ENCODE data around the gene NDUFB6.
"Not testable (repeated sequence)": the region's sequence is repeated elsewhere in the genome, so short reads cannot be mapped to it uniquely, and the experiment has no call there.

NDUFB6 gene

GRCh38 chr9:32571969-32572899 lies 725 bp downstream of the NDUFB6 start:
- peak; percentile 44 for DNase-seq (ENCODE audit: low read depth)

- no peak for DNase-seq (ENCODE audit: low read depth)
Measured at GRCh38 chr9:32570262-32570661, 2.7 kb downstream of the NDUFB6 start.

- no peak for DNase-seq (ENCODE audit: low read depth)
Measured at GRCh38 chr9:32566770-32567169, 6.2 kb downstream of the NDUFB6 start.

GRCh38 chr9:32565967-32566366 lies 7.0 kb downstream of the NDUFB6 start:
- no peak for DNase-seq (ENCODE audit: low read depth)

GRCh38 chr9:32558408-32558934 lies 14.5 kb downstream of the NDUFB6 start:
- no peak for DNase-seq (ENCODE audit: low read depth)

GRCh38 chr9:32554591-32554990 lies 18.4 kb downstream of the NDUFB6 start:
- no peak for DNase-seq (ENCODE audit: low read depth)

- DNase-seq (ENCODE audit: low read depth) = no peak
Measured at GRCh38 chr9:32554107-32554506, 18.9 kb downstream of the NDUFB6 start.

- peak; percentile 89 for DNase-seq (ENCODE audit: low read depth)
Measured at GRCh38 chr9:32552172-32552872, 20.6 kb downstream of the NDUFB6 start, which contains the start of the genes SMIM27 and TOPORS. Gene SMIM27, plus strand, starts transcription at chr9:32552327. Its CDS starts 108 bp downstream, at chr9:32552435. Gene TOPORS, minus strand, starts transcription at chr9:32552586. Its CDS starts 150 bp downstream, at chr9:32552436.

GRCh38 chr9:32551276-32552051 lies 21.5 kb downstream of the NDUFB6 start:
- DNase-seq (ENCODE audit: low read depth) = peak; percentile 41

GRCh38 chr9:32550562-32551275 lies 22.2 kb downstream of the NDUFB6 start:
- DNase-seq (ENCODE audit: low read depth) = peak; percentile 87

- DNase-seq (ENCODE audit: low read depth) = no peak
Measured at GRCh38 chr9:32550150-32550561, 22.8 kb downstream of the NDUFB6 start.

- DNase-seq (ENCODE audit: low read depth) = not testable (repeated sequence)
Measured at GRCh38 chr9:32548213-32548612, 24.7 kb downstream of the NDUFB6 start.

- no peak for DNase-seq (ENCODE audit: low read depth)
Measured at GRCh38 chr9:32545884-32546283, 27.1 kb downstream of the NDUFB6 start.

- DNase-seq (ENCODE audit: low read depth) = no peak
Measured at GRCh38 chr9:32543047-32543446, 29.9 kb downstream of the NDUFB6 start.

- DNase-seq (ENCODE audit: low read depth) = no peak
Measured at GRCh38 chr9:32533816-32534215, 39.1 kb downstream of the NDUFB6 start.

GRCh38 chr9:32533336-32533735 lies 39.6 kb downstream of the NDUFB6 start:
- DNase-seq (ENCODE audit: low read depth) = no peak

GRCh38 chr9:32526707-32527048 lies 46.3 kb downstream of the NDUFB6 start:
- no peak for DNase-seq (ENCODE audit: low read depth)

GRCh38 chr9:32526041-32526706 lies 46.8 kb downstream of the NDUFB6 start, which contains the start of gene RIGI:
Gene RIGI, minus strand, starts transcription at chr9:32526196. Its CDS starts 30 bp downstream, at chr9:32526166.
- DNase-seq (ENCODE audit: low read depth) = peak; percentile 56

GRCh38 chr9:32525709-32526030 lies 47.3 kb downstream of the NDUFB6 start:
- DNase-seq (ENCODE audit: low read depth) = no peak

- no peak for DNase-seq (ENCODE audit: low read depth)
Measured at GRCh38 chr9:32524892-32525708, 47.9 kb downstream of the NDUFB6 start.

All from activated T-cell treated with anti-CD3 and anti-CD28 coated beads for 48 hours (primary cell).